ENCODE data around the gene CLDND2. TPM values are rescaled to one million over a fixed set of nuclear protein-coding genes. Genes with fewer than 3 reads are reported as not detected.

The CLDND2 gene
- total RNA-seq, 4 donors from 2014 or later, result not detected

DNA sequence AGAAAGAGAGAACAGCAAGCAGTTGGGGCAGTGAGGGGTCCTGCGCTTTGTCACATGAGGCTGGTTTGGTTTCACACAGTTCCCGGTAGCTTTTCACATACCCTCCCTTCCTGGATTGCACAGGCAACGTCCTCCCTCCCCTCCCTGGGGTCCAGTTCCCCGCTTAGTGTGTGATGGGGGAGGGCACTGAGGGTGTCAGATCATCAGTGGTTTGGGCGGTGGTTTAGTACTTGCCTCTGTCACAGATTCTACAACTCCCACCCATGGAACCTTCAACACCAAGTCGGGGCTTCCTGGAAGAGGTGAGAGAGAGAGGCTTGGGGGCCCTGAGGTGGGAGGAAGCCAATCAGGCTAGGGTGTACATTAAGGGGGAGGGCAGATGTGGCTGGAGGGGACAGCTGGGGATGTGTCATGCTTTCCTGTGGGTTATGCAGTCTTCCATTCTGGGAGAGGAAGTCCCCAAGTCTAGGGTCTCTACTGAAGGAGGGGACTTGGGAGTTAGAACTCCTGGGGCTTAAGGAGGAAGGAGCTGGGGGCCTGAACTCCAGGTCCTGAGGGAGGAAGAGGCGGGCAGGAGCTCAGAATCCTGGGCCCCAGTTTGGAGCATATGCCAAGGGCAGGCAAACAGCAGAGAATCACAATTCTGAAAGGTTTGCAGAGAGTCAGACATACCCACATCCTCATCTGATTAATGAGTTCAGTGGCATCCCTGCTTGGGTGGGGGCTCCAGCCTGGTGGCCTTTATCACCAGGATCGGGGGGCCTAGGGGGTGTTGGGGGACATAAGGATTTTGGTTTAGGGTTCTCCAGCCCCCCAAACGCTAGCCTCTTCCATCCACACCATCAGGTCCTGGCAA, 4.1 kb upstream of the CLDND2 start, which contains the start of gene NKG7:
TSS of gene NKG7 (minus strand) at position 6 of the 856 bp plus-strand sequence. CDS start 119 bp downstream, outside the sequence.
- no peak for TF ChIP-seq POLR2A (IDR thresholded peaks at IDR 0.05)
- TF ChIP-seq, protein P1, sequence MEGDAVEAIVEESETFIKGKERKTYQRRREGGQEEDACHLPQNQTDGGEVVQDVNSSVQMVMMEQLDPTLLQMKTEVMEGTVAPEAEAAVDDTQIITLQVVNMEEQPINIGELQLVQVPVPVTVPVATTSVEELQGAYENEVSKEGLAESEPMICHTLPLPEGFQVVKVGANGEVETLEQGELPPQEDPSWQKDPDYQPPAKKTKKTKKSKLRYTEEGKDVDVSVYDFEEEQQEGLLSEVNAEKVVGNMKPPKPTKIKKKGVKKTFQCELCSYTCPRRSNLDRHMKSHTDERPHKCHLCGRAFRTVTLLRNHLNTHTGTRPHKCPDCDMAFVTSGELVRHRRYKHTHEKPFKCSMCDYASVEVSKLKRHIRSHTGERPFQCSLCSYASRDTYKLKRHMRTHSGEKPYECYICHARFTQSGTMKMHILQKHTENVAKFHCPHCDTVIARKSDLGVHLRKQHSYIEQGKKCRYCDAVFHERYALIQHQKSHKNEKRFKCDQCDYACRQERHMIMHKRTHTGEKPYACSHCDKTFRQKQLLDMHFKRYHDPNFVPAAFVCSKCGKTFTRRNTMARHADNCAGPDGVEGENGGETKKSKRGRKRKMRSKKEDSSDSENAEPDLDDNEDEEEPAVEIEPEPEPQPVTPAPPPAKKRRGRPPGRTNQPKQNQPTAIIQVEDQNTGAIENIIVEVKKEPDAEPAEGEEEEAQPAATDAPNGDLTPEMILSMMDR (IDR thresholded peaks at IDR 0.05), result no peak
- Histone ChIP-seq H3K9me3 (no peaks in the 10 kb centered on the region), H3K4me3 (peak within 1 kb of the TSS in 2 of 4 donors; percentile 7), H3K4me1 (peaks cover 0 to 8% (median 4%) of the 10 kb centered on the region in 4 donors), H3K36me3 (no peaks in the 10 kb centered on the region), H3K27me3 (no peaks in the 10 kb centered on the region), H3K27ac (peak within 1 kb of the TSS; percentile 60 to 67 (median 64))
- DNase-seq, result peak in 2 of 3 donors; percentile 44 to 72

DNA sequence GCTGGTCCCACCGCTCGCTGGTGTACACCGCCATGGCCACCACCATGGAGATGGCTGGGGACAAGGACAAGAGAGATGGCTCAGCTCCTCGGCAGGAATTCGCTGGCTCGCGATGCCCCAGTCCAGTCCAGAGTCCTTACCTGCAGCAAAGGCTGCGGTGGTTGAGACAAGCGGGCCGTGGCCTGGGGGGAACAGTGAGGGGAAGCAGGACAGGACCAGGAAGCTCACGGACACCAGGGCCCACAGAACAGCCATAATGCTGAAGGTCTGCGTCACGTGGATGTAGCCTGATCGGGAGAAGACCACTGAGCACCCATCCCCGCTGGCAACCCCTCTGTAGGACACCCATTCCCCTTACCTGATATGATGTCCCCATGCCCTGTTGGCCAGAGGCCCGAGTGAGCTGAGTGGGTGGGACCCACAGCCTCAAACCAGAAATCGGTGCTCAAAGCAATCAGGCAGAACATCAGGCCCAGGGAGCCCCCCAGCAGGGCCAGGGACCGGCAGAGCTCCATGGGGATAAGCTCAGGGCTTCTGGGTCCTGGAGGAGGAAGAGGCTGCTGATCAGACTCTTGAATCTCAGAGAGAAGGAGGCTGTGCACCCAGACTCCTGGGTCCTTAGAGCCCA, 3.3 kb upstream of the CLDND2 start:
- Histone ChIP-seq H3K4me3 (peak overlapping the region in 2 of 4 donors; percentile 7), H3K27me3 (no peaks in the 10 kb centered on the region), H3K36me3 (no peaks in the 10 kb centered on the region), H3K27ac (peak overlapping the region; percentile 60 to 67 (median 64)), H3K4me1 (peaks cover 0 to 8% (median 4%) of the 10 kb centered on the region in 4 donors), H3K9me3 (no peaks in the 10 kb centered on the region)
- TF ChIP-seq, protein P1 (IDR thresholded peaks at IDR 0.05), result no peak
- no peak for TF ChIP-seq POLR2A (IDR thresholded peaks at IDR 0.05)
- no peak for DNase-seq

DNA sequence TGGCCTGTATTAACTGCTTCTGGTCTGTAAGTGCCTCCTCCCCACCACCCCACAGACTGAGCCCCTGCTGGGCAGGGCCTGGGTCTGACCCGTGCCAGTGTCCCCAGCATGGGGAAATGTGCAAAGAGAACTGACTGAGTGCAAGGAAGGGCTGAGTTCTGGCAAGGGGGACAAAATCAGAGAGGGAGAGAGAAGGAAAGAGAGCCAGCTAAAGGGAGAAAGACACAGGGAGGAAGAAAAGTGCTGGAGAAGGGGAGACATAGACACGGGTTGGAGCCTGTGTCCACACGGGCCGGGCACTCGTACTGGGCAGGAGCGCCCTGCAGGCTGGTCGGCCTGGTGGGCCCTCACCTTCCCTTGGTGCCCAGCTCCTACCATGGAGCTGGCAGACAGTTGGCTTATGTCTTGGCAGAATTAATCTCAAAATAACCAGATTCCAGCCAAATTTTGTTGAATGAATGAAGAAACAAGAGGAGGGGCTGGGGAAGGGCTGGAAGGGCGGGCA, 2.4 kb upstream of the CLDND2 start:
- TF ChIP-seq, protein P1 (IDR thresholded peaks at IDR 0.05), result no peak
- TF ChIP-seq POLR2A (IDR thresholded peaks at IDR 0.05), result no peak
- DNase-seq, result no peak
- peak overlapping the region in 2 of 4 donors; percentile 67 for H3K27ac ChIP-seq
- H3K9me3 ChIP-seq, result no peaks in the 10 kb centered on the region
- H3K36me3 ChIP-seq, result no peaks in the 10 kb centered on the region
- peaks cover 0 to 8% (median 4%) of the 10 kb centered on the region in 4 donors for H3K4me1 ChIP-seq
- H3K27me3 ChIP-seq, result no peaks in the 10 kb centered on the region
- H3K4me3 ChIP-seq, result peak overlapping the region in 1 of 4 donors; percentile 7

DNA sequence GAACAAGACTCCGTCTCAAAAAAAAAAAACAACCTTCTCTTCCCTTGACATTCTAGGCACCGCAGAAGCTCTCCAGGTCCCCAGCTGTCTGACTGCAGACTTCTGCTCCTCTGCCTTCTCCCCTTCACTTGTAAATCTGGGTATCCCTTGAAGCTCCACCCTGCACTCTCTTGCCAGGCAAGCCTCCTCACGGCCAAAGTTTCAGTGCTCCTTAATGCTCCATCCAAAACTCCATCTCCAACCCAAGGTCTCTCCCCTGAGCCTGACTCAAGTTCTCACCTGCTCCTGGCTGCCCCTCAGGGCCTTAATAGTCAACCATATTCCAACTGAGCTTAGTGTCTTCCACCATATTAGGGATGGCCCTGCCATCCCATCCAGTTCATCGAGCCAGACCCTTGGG, 1.4 kb upstream of the CLDND2 start:
- H3K4me3 ChIP-seq, result no peak overlapping the region
- no peaks in the 10 kb centered on the region for H3K9me3 ChIP-seq
- no peaks in the 10 kb centered on the region for H3K36me3 ChIP-seq
- TF ChIP-seq, protein P1 (IDR thresholded peaks at IDR 0.05), result no peak
- no peak for TF ChIP-seq POLR2A (IDR thresholded peaks at IDR 0.05)
- H3K27me3 ChIP-seq, result no peaks in the 10 kb centered on the region
- H3K4me1 ChIP-seq, result peaks cover 0 to 13% (median 6%) of the 10 kb centered on the region in 4 donors
- no peak for DNase-seq
- no peak overlapping the region for H3K27ac ChIP-seq

DNA sequence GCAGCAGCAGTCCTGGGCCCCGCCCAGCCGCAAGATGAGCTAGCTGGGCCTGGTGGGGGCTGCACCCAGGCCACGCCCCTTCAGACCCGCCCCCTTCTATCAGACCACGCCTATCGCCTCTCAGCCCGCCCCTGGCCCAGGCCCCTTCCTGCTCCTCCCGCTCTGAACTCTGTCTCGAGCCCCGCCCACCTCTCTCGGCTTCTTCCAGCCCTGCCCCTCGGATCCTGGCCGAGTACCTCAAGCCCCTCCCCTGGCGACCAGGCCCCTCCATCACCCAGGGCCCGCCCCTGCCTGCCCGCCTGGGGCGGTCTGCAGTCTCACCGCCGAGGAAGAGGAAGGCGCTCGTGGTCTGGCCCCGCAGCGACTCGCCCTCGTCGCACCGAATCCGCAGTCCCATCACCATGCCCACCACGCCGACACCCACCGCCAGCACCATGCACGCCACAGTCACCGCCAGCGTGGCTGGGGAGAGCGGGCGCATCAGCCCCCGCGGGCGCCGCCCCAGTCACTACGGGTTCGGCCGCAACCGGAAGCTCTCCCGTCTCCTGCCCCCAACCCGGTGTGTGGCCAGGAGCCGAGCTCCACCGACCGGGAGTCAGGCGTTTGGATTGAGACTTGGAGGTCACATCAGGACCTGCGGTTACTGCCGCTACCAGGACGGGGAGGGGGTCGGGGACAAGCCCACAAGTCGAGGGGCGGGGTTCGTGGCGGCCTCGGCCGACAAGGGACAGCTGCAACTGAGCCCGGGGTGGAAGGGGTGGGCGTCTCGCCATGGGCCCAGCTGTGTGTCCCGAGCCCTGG, 1.0 kb downstream of the CLDND2 start:
- no peaks in the 10 kb centered on the region for H3K36me3 ChIP-seq
- H3K4me1 ChIP-seq, result peaks cover 2 to 36% (median 9%) of the 10 kb centered on the region in 4 donors
- peak; percentile 100 for DNase-seq
- peak overlapping the region; percentile 88 to 98 (median 94) for H3K27ac ChIP-seq
- peak overlapping the region; percentile 72 to 94 (median 75) for H3K4me3 ChIP-seq
- H3K9me3 ChIP-seq, result no peaks in the 10 kb centered on the region
- no peak for TF ChIP-seq POLR2A (IDR thresholded peaks at IDR 0.05)
- TF ChIP-seq, protein P1 (IDR thresholded peaks at IDR 0.05), result no peak
- H3K27me3 ChIP-seq, result no peaks in the 10 kb centered on the region

Data from Peyer's patch (tissue), 4 donors.